Measurements from ENCODE around the gene BCAS3.
"Not testable (repeated sequence)": the region's sequence is repeated elsewhere in the genome, so short reads cannot be mapped to it uniquely, and the experiment has no call there.

Gene BCAS3

GRCh38 chr17:60752873-60753577, 75.4 kb downstream of the BCAS3 start:
- no peak for DNase-seq (ENCODE audit: low read depth in 2 of 2)
- TF ChIP-seq CTCF (IDR thresholded peaks at IDR 0.05; ENCODE audit: low read depth, low read length), result no peak
- H3K4me3 ChIP-seq (replicated peaks in 1 of 2; ENCODE audit: low read depth in 2 of 2, low read length in 2 of 2), result no peak overlapping the region

GRCh38 chr17:60754057-60754604, 76.5 kb downstream of the BCAS3 start:
- no peak overlapping the region for H3K4me3 ChIP-seq (replicated peaks in 1 of 2; ENCODE audit: low read depth in 2 of 2, low read length in 2 of 2)
- TF ChIP-seq CTCF (IDR thresholded peaks at IDR 0.05; ENCODE audit: low read depth, low read length), result no peak
- no peak for DNase-seq (ENCODE audit: low read depth in 2 of 2)

GRCh38 chr17:60756798-60757197, 79.1 kb downstream of the BCAS3 start:
- not testable (repeated sequence) for DNase-seq (ENCODE audit: low read depth in 2 of 2); H3K4me3 ChIP-seq (replicated peaks in 1 of 2; ENCODE audit: low read depth in 2 of 2, low read length in 2 of 2)

- TF ChIP-seq CTCF (IDR thresholded peaks at IDR 0.05; ENCODE audit: low read depth, low read length), result no peak
- no peak for DNase-seq (ENCODE audit: low read depth in 2 of 2)
- H3K4me3 ChIP-seq (replicated peaks in 1 of 2; ENCODE audit: low read depth in 2 of 2, low read length in 2 of 2), result no peak overlapping the region
These were observed 79.8 kb downstream of the BCAS3 start for GRCh38 chr17:60757437-60757836.

- TF ChIP-seq CTCF (IDR thresholded peaks at IDR 0.05; ENCODE audit: low read depth, low read length), result no peak
- H3K4me3 ChIP-seq (replicated peaks in 1 of 2; ENCODE audit: low read depth in 2 of 2, low read length in 2 of 2), result no peak overlapping the region
- no peak for DNase-seq (ENCODE audit: low read depth in 2 of 2)
These were observed 82.1 kb downstream of the BCAS3 start for GRCh38 chr17:60759756-60760155.

- not testable (repeated sequence) for DNase-seq (ENCODE audit: low read depth in 2 of 2); H3K4me3 ChIP-seq (replicated peaks in 1 of 2; ENCODE audit: low read depth in 2 of 2, low read length in 2 of 2)
These were observed 83.7 kb downstream of the BCAS3 start for GRCh38 chr17:60761301-60761700.

- no peak for DNase-seq (ENCODE audit: low read depth in 2 of 2)
- no peak for TF ChIP-seq CTCF (IDR thresholded peaks at IDR 0.05; ENCODE audit: low read depth, low read length)
- H3K4me3 ChIP-seq (replicated peaks in 1 of 2; ENCODE audit: low read depth in 2 of 2, low read length in 2 of 2), result no peak overlapping the region
These were observed 89.1 kb downstream of the BCAS3 start for GRCh38 chr17:60766778-60767190.

GRCh38 chr17:60767744-60768308, 90.2 kb downstream of the BCAS3 start:
- TF ChIP-seq CTCF (IDR thresholded peaks at IDR 0.05; ENCODE audit: low read depth, low read length), result no peak
- DNase-seq (ENCODE audit: low read depth in 2 of 2), result no peak
- no peak overlapping the region for H3K4me3 ChIP-seq (replicated peaks in 1 of 2; ENCODE audit: low read depth in 2 of 2, low read length in 2 of 2)
